Measurements from ENCODE around the gene ADRA2C.

ADRA2C gene

GRCh38 chr4:3727847-3728469 lies 38.2 kb upstream of the ADRA2C start:
- TF ChIP-seq ZNF274 (IDR thresholded peaks at IDR 0.05; ENCODE audit: low read depth, low read length) (no peak), SUZ12 (IDR thresholded peaks at IDR 0.05; ENCODE audit: extremely low read depth, insufficient read depth, insufficient read length) (no peak)
- peaks cover 42% of the 10 kb centered on the region for H3K4me1 ChIP-seq (ENCODE audit: insufficient read depth, insufficient read length)
- no peak overlapping the region for H3K4me3 ChIP-seq (ENCODE audit: insufficient read length, low read depth)
- DNase-seq (ENCODE audit: low read depth, low spot score): no peak
- no peaks in the 10 kb centered on the region for H3K9me3 ChIP-seq (ENCODE audit: insufficient read depth, low read length)
- H3K27me3 ChIP-seq (ENCODE audit: insufficient read depth, insufficient read length): peaks cover 41% of the 10 kb centered on the region
- no peaks in the 10 kb centered on the region for H3K36me3 ChIP-seq (ENCODE audit: insufficient read depth, insufficient read length, low read length)
- no peak overlapping the region for H3K9ac ChIP-seq (ENCODE audit: insufficient read length, low read depth)

- no peak for DNase-seq (ENCODE audit: low read depth, low spot score)
- H3K36me3 ChIP-seq (ENCODE audit: insufficient read depth, insufficient read length, low read length): no peaks in the 10 kb centered on the region
- TF ChIP-seq ZNF274 (IDR thresholded peaks at IDR 0.05; ENCODE audit: low read depth, low read length) (no peak), YY1 (IDR thresholded peaks at IDR 0.05; ENCODE audit: insufficient read depth, insufficient read length) (no peak), SUZ12 (IDR thresholded peaks at IDR 0.05; ENCODE audit: extremely low read depth, insufficient read depth, insufficient read length) (no peak)
- peaks cover 27% of the 10 kb centered on the region for H3K27me3 ChIP-seq (ENCODE audit: insufficient read depth, insufficient read length)
- H3K9ac ChIP-seq (ENCODE audit: insufficient read length, low read depth): no peak overlapping the region
- no peaks in the 10 kb centered on the region for H3K9me3 ChIP-seq (ENCODE audit: insufficient read depth, low read length)
- peaks cover 40% of the 10 kb centered on the region for H3K4me1 ChIP-seq (ENCODE audit: insufficient read depth, insufficient read length)
- no peak overlapping the region for H3K4me3 ChIP-seq (ENCODE audit: insufficient read length, low read depth)
These were observed 36.9 kb upstream of the ADRA2C start for GRCh38 chr4:3729188-3729881.

DNA sequence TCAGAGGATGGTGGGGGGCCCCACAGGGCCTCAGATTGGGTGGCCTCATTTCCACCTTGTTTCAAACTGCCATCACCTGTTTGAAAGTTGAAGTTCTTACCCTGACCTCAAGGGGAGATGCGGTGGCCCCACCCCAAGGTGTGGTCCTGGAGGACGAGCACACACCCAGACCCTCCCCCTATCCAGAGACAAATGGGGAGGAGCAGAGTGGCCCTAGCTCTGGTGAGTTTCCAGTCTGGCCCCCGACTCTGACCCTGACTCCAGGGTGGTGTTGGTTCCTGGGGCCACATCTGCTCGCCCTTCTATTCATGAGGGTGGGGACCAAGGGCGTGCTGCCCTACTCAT lies 36.3 kb upstream of the ADRA2C start:
- peaks cover 36% of the 10 kb centered on the region for H3K4me1 ChIP-seq (ENCODE audit: insufficient read depth, insufficient read length)

GRCh38 chr4:3730422-3731190 lies 35.6 kb upstream of the ADRA2C start:
- no peak for TF ChIP-seq ZNF274 (IDR thresholded peaks at IDR 0.05; ENCODE audit: low read depth, low read length)
- no peak for TF ChIP-seq SUZ12 (IDR thresholded peaks at IDR 0.05; ENCODE audit: extremely low read depth, insufficient read depth, insufficient read length)
- no peak for TF ChIP-seq YY1 (IDR thresholded peaks at IDR 0.05; ENCODE audit: insufficient read depth, insufficient read length)
- Histone ChIP-seq H3K9ac (ENCODE audit: insufficient read length, low read depth) (no peak overlapping the region), H3K27me3 (ENCODE audit: insufficient read depth, insufficient read length) (peaks cover 14% of the 10 kb centered on the region), H3K4me3 (ENCODE audit: insufficient read length, low read depth) (no peak overlapping the region), H3K9me3 (ENCODE audit: insufficient read depth, low read length) (no peaks in the 10 kb centered on the region), H3K36me3 (ENCODE audit: insufficient read depth, insufficient read length, low read length) (no peaks in the 10 kb centered on the region), H3K4me1 (ENCODE audit: insufficient read depth, insufficient read length) (peaks cover 33% of the 10 kb centered on the region)
- DNase-seq (ENCODE audit: low read depth, low spot score): no peak

More for the DNA sequence above, 36.3 kb upstream of the ADRA2C start:
- no peaks in the 10 kb centered on the region for H3K9me3 ChIP-seq (ENCODE audit: insufficient read depth, low read length)
- no peak overlapping the region for H3K4me3 ChIP-seq (ENCODE audit: insufficient read length, low read depth)
- TF ChIP-seq SUZ12 (IDR thresholded peaks at IDR 0.05; ENCODE audit: extremely low read depth, insufficient read depth, insufficient read length) (no peak), ZNF274 (IDR thresholded peaks at IDR 0.05; ENCODE audit: low read depth, low read length) (no peak), YY1 (IDR thresholded peaks at IDR 0.05; ENCODE audit: insufficient read depth, insufficient read length) (no peak)
- no peaks in the 10 kb centered on the region for H3K36me3 ChIP-seq (ENCODE audit: insufficient read depth, insufficient read length, low read length)
- H3K27me3 ChIP-seq (ENCODE audit: insufficient read depth, insufficient read length): peaks cover 22% of the 10 kb centered on the region
- DNase-seq (ENCODE audit: low read depth, low spot score): no peak
- H3K9ac ChIP-seq (ENCODE audit: insufficient read length, low read depth): peak overlapping the region; percentile 17

- TF ChIP-seq SUZ12 (IDR thresholded peaks at IDR 0.05; ENCODE audit: extremely low read depth, insufficient read depth, insufficient read length): no peak
- no peak for TF ChIP-seq YY1 (IDR thresholded peaks at IDR 0.05; ENCODE audit: insufficient read depth, insufficient read length)
- TF ChIP-seq ZNF274 (IDR thresholded peaks at IDR 0.05; ENCODE audit: low read depth, low read length): no peak
- peaks cover 30% of the 10 kb centered on the region for H3K4me1 ChIP-seq (ENCODE audit: insufficient read depth, insufficient read length)
- H3K36me3 ChIP-seq (ENCODE audit: insufficient read depth, insufficient read length, low read length): no peaks in the 10 kb centered on the region
- no peaks in the 10 kb centered on the region for H3K27me3 ChIP-seq (ENCODE audit: insufficient read depth, insufficient read length)
- no peak overlapping the region for H3K4me3 ChIP-seq (ENCODE audit: insufficient read length, low read depth)
- no peaks in the 10 kb centered on the region for H3K9me3 ChIP-seq (ENCODE audit: insufficient read depth, low read length)
- DNase-seq (ENCODE audit: low read depth, low spot score): no peak
- H3K9ac ChIP-seq (ENCODE audit: insufficient read length, low read depth): no peak overlapping the region
These were observed 33.8 kb upstream of the ADRA2C start for GRCh38 chr4:3732076-3733028.

DNA sequence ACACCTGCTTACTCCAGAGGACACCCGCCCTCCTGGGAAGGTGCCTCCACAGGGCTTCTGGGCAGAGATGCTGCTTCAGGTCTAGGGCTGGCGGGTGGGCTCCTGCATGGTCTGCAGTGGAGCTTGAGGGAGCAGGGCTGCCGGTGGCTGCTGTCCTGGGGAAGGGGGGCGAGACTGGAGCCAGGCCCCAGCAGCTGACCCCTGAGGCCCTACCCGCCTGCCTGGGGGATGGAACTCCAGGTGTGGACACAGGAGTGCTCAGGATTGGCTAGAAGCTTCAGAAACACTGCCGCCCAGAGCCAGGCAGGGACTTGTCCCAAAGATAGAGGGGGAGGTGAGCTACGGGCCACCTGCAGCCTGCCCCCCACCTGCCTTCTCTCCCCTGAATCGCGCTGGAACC lies 33.0 kb upstream of the ADRA2C start:
- H3K27me3 ChIP-seq (ENCODE audit: insufficient read depth, insufficient read length): no peaks in the 10 kb centered on the region
- H3K36me3 ChIP-seq (ENCODE audit: insufficient read depth, insufficient read length, low read length): no peaks in the 10 kb centered on the region
- H3K9me3 ChIP-seq (ENCODE audit: insufficient read depth, low read length): no peaks in the 10 kb centered on the region
- H3K9ac ChIP-seq (ENCODE audit: insufficient read length, low read depth): no peak overlapping the region
- H3K4me1 ChIP-seq (ENCODE audit: insufficient read depth, insufficient read length): peaks cover 25% of the 10 kb centered on the region
- H3K4me3 ChIP-seq (ENCODE audit: insufficient read length, low read depth): no peak overlapping the region
- DNase-seq (ENCODE audit: low read depth, low spot score): no peak
- TF ChIP-seq ZNF274 (IDR thresholded peaks at IDR 0.05; ENCODE audit: low read depth, low read length) (no peak), SUZ12 (IDR thresholded peaks at IDR 0.05; ENCODE audit: extremely low read depth, insufficient read depth, insufficient read length) (no peak), YY1 (IDR thresholded peaks at IDR 0.05; ENCODE audit: insufficient read depth, insufficient read length) (no peak)
